ENCODE measurements around the gene PTBP1. TPM values are rescaled to one million over a fixed set of nuclear protein-coding genes. Genes with fewer than 3 reads are reported as not detected.

PTBP1 gene
- total RNA-seq, 1 experiment from 2014 or later, result 680 TPM

- TF ChIP-seq ERG (CRISPR knock-in tag; IDR thresholded peaks at IDR 0.05) (no peak), ARID4B (CRISPR knock-in tag; IDR thresholded peaks at IDR 0.05; ENCODE audit: borderline replicate concordance) (no peak), JAZF1 (CRISPR knock-in tag; IDR thresholded peaks at IDR 0.05) (no peak)
Observed at GRCh38 chr19:855142-855541, 57.9 kb downstream of the PTBP1 start (continued).

- peaks cover 27% of the 10 kb centered on the region for H3K27me3 Mint-ChIP-seq (ENCODE audit: low read depth)
- no peak overlapping the region for H3K27ac Mint-ChIP-seq
- CTCF ChIA-PET, result interaction anchor here (0.6 to 3.0 kb wide), 9 partner anchors 17 to 152 kb away, joined by 3 to 13 read pairs (median 4); partner anchors contain the start of gene WDR18
- DNase-seq (ENCODE audit: low spot score) (peak; percentile 16), ATAC-seq (no peak)
- H3K4me1 Mint-ChIP-seq, result no peaks in the 10 kb centered on the region
- POLR2A ChIA-PET, result no interaction called here
- no peak overlapping the region for H3K4me3 Mint-ChIP-seq
- TF ChIP-seq AR (CRISPR knock-in tag; IDR thresholded peaks at IDR 0.05) (no peak), TEAD1 (CRISPR knock-in tag; IDR thresholded peaks at IDR 0.05) (no peak), FOXK1 (CRISPR knock-in tag; IDR thresholded peaks at IDR 0.05) (no peak), ZSCAN18 (CRISPR knock-in tag; IDR thresholded peaks at IDR 0.05) (no peak), MYBL2 (CRISPR knock-in tag; IDR thresholded peaks at IDR 0.05) (no peak), NFYB (CRISPR knock-in tag; conservative IDR thresholded peaks at IDR 0.05; ENCODE audit: low read depth) (no peak), E2F4 (CRISPR knock-in tag; IDR thresholded peaks at IDR 0.05; ENCODE audit: borderline replicate concordance, low read depth) (no peak), ZMAT4 (CRISPR knock-in tag; IDR thresholded peaks at IDR 0.05) (no peak), RELA (CRISPR knock-in tag; IDR thresholded peaks at IDR 0.05; ENCODE audit: borderline replicate concordance) (no peak), TCF7 (CRISPR knock-in tag; IDR thresholded peaks at IDR 0.05; ENCODE audit: low read depth) (no peak), IRF1 (CRISPR knock-in tag; IDR thresholded peaks at IDR 0.05) (no peak), ETV6 (CRISPR knock-in tag; IDR thresholded peaks at IDR 0.05) (no peak), ZNF512 (CRISPR knock-in tag; IDR thresholded peaks at IDR 0.05; ENCODE audit: borderline replicate concordance) (no peak), EMX1 (CRISPR knock-in tag; IDR thresholded peaks at IDR 0.05) (no peak), GTF2I (CRISPR knock-in tag; conservative IDR thresholded peaks at IDR 0.05) (no peak), ZNF416 (CRISPR knock-in tag; IDR thresholded peaks at IDR 0.05) (no peak), CREB1 (CRISPR knock-in tag; IDR thresholded peaks at IDR 0.05) (no peak)
- no peaks in the 10 kb centered on the region for H3K36me3 Mint-ChIP-seq
- no peaks in the 10 kb centered on the region for H3K9me3 Mint-ChIP-seq
Observed at GRCh38 chr19:855566-856120, 58.4 kb downstream of the PTBP1 start.
